ENCODE measurements around the gene PRPS2. TPM values are rescaled to one million over a fixed set of nuclear protein-coding genes. Genes with fewer than 3 reads are reported as not detected.

The PRPS2 gene
- total and polyA plus RNA-seq, 2 of the 8 experiments (the other 6 are each of a cell fraction or from before 2014, with no cell fraction given) = 11.8 to 31.4 TPM

Other genes with a start within 250 kb of the PRPS2 start
- gene TLR7, start 75.7 kb downstream of the PRPS2 start, total RNA-seq (2021; fragmentation: NEBNext Ultra II Directional; extraction: Animal tissue kit (Norgen Biotek cat#: 25700)) = not detected in 2 replicates
- 0.02 TPM in 1 of 2 replicates, not detected in the other for gene TLR7, start 75.7 kb downstream of the PRPS2 start, polyA plus RNA-seq (2011; rRNA removed)
- not detected in 2 replicates for gene TLR8, start 115.2 kb downstream of the PRPS2 start, total RNA-seq (2021; fragmentation: NEBNext Ultra II Directional; extraction: Animal tissue kit (Norgen Biotek cat#: 25700))
- gene TLR8, start 115.2 kb downstream of the PRPS2 start, polyA plus RNA-seq (2011; rRNA removed) = not detected in 2 replicates
- gene TMSB4X, start 183.7 kb downstream of the PRPS2 start, total RNA-seq (2021; fragmentation: NEBNext Ultra II Directional; extraction: Animal tissue kit (Norgen Biotek cat#: 25700)) = 2,063 and 2,127 TPM in 2 replicates
- gene TMSB4X, start 183.7 kb downstream of the PRPS2 start, polyA plus RNA-seq (2011; rRNA removed) = 898 and 2,112 TPM in 2 replicates